RWPE2 (cell line): Measurements from ENCODE around the gene EML1.

Experiments
- ATAC-seq: fragments of 200-7000 bp; cut with Tn5 transposase; 3 replicates; pipeline ENCODE4 v1.9.1; 2021; ENCODE audit warnings: low read depth
- DNase-seq: peaks from one replicate; pipeline ENCODE4 v3.0.0-alpha.2; 2020; ENCODE audit warnings: low spot score
- H3K27ac ChIP-seq: fragments of 450-650 bp; 2 replicates; pipeline ENCODE4 v1.5.1; 2017; ENCODE audit warnings: mild to moderate bottlenecking; ENCODE audit not compliant: poor library complexity, severe bottlenecking
- H3K27me3 ChIP-seq: fragments of 250-450 bp; sonication (Bioruptor Pico); 2 replicates; pipeline ENCODE4 v1.5.1; 2021; ENCODE audit warnings: mild to moderate bottlenecking, moderate library complexity; ENCODE audit not compliant: insufficient read depth, poor library complexity, severe bottlenecking
- H3K36me3 ChIP-seq: fragments of 250-450 bp; sonication (Bioruptor Pico); 2 replicates; pipeline ENCODE4 v1.5.1; 2020; ENCODE audit warnings: low read depth, mild to moderate bottlenecking, moderate library complexity
- H3K4me1 ChIP-seq: fragments of 250-450 bp; sonication (Bioruptor Pico); 2 replicates; pipeline ENCODE4 v1.5.1; 2021; ENCODE audit warnings: mild to moderate bottlenecking, moderate library complexity; ENCODE audit not compliant: insufficient read depth, poor library complexity, severe bottlenecking
- H3K4me3 ChIP-seq: fragments of 250-450 bp; sonication (Bioruptor Pico); 2 replicates; pipeline ENCODE4 v1.5.1; 2021; ENCODE audit warnings: mild to moderate bottlenecking, moderate library complexity; ENCODE audit not compliant: severe bottlenecking
- H3K9me3 ChIP-seq: fragments of 250-450 bp; sonication (Bioruptor Pico); 2 replicates; pipeline ENCODE4 v1.5.1; 2021; ENCODE audit warnings: mild to moderate bottlenecking, moderate library complexity; ENCODE audit not compliant: severe bottlenecking
- TF ChIP-seq, protein P1 (sequence below): fragments of 450-650 bp; IDR thresholded peaks from one replicate; pipeline ENCODE4 v1.5.1; 2017; ENCODE audit warnings: mild to moderate bottlenecking, moderate library complexity; ENCODE audit not compliant: poor library complexity, severe bottlenecking

EML1 gene

DNA sequence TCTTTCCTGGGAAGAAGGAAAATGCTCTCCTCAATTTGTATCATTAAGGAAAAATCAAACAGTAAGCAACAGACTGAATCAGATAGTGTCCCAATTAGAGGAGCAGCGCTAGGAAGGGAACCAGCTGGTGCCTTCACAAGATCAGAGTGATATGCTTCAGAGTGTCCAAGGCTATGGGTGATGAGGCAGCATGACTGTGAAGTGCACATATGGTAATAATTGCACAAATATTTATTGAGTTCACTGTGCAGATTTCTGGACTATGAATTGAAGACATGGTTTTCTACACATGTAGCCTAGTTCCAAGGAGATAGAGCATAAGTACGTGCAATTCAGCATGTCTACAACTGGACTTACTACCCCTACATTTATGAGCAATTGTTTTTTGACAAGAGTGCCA lies 193.2 kb downstream of the EML1 start:
- Histone ChIP-seq H3K36me3 (0 out of 2 replicates have a peak, but pooled peaks cover 4% of the 10 kb centered on the region), H3K27me3 (no peaks in the 10 kb centered on the region), H3K4me3 (no peak overlapping the region), H3K9me3 (no peaks in the 10 kb centered on the region), H3K27ac (no peak overlapping the region), H3K4me1 (peaks cover 19% of the 10 kb centered on the region)
- DNase-seq (no peak), ATAC-seq (no peak)
- TF ChIP-seq, protein P1, sequence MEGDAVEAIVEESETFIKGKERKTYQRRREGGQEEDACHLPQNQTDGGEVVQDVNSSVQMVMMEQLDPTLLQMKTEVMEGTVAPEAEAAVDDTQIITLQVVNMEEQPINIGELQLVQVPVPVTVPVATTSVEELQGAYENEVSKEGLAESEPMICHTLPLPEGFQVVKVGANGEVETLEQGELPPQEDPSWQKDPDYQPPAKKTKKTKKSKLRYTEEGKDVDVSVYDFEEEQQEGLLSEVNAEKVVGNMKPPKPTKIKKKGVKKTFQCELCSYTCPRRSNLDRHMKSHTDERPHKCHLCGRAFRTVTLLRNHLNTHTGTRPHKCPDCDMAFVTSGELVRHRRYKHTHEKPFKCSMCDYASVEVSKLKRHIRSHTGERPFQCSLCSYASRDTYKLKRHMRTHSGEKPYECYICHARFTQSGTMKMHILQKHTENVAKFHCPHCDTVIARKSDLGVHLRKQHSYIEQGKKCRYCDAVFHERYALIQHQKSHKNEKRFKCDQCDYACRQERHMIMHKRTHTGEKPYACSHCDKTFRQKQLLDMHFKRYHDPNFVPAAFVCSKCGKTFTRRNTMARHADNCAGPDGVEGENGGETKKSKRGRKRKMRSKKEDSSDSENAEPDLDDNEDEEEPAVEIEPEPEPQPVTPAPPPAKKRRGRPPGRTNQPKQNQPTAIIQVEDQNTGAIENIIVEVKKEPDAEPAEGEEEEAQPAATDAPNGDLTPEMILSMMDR = no peak

DNA sequence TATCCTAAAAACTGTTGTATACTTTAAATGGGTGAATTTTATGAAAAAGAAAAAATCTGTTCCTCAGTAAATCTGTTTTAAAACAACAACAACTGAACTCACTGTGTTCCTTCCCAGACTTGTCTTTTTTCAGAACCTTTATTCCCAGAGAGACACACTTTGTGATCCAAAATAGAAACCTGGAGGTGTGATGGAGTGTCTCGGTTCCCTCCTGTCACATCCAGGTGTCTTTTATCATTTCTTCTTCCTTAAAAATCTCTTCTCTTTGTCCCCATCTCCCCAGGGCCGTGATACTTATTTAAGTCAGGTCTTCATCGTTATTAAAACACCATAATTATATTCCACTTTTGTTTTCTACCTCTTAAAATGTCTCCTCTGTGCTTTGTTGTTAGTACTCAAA lies 195.8 kb downstream of the EML1 start:
- Histone ChIP-seq H3K9me3 (no peaks in the 10 kb centered on the region), H3K36me3 (0 out of 2 replicates have a peak, but pooled peaks cover 4% of the 10 kb centered on the region), H3K4me1 (no peaks in the 10 kb centered on the region), H3K27me3 (no peaks in the 10 kb centered on the region), H3K4me3 (no peak overlapping the region), H3K27ac (no peak overlapping the region)
- ATAC-seq (no peak), DNase-seq (no peak)
- TF ChIP-seq, protein P1 = no peak

DNA sequence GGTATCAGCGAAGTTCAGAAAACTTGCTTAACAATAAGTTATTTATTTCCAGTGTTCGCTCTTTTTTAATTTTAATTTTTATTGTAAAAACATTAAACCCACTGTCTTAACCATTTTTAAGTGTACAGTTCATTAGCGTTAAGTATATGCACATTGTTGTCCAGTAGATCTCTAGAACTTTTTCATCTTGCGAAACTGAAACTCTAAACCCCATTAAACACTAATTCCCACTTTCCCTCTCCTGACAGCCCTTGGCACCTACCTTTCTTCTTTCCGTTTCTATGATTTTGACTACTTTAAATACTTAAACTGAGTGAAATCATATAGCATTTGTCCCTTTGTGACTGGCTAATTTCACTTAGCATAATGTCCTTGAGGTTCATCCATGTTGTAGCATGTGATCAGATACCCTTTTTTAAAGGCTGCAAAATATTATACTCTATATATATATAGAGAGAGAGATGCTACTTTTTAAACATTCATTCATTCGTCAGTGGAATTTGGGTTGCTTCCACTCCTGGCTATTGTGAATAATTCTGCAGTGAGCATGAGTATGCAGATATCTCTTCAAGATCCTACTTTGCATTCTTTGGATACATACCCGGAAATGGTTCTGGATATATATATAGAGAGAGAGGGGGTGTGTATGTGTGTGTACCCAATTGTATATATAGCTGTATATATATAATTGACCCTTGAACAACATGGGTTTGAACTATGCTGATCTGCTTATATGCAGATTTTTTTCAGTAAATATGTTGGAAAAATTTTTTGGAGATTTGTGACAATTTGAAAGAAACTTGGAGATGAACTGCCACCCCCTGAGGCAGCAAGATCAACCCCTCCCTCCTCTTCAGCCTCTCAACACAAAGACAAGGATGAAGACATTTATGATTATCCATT lies 197.3 kb downstream of the EML1 start:
- DNase-seq = no peak
- no peak overlapping the region for H3K4me3 ChIP-seq
- ATAC-seq = no peak
- no peaks in the 10 kb centered on the region for H3K9me3 ChIP-seq
- 0 out of 2 replicates have a peak, but pooled peaks cover 4% of the 10 kb centered on the region for H3K36me3 ChIP-seq
- peaks cover 2% of the 10 kb centered on the region for H3K4me1 ChIP-seq
- no peak overlapping the region for H3K27ac ChIP-seq
- H3K27me3 ChIP-seq = no peaks in the 10 kb centered on the region
- TF ChIP-seq, protein P1 = no peak

DNA sequence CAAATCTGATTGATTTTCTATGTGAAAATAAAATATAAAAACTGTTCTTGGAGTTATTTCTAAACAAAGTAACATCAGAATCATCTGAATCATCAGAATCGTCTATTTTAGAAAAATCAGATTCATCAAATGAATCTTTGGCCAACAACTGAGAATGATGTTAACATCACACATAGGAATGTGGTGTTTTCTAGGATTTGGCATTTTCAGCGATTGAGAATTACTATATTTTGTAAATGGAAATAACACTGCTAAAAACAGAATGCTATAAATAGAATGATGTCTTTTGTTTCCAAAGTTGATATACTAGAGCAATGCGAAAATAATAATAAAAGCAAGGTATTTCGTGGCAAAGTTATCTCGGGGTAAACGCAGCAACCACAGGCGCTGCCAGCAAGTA lies 198.1 kb downstream of the EML1 start:
- TF ChIP-seq, protein P1 = no peak
- Histone ChIP-seq H3K9me3 (no peaks in the 10 kb centered on the region), H3K4me1 (peaks cover 10% of the 10 kb centered on the region), H3K36me3 (0 out of 2 replicates have a peak, but pooled peaks cover 4% of the 10 kb centered on the region), H3K27ac (no peak overlapping the region), H3K27me3 (no peaks in the 10 kb centered on the region), H3K4me3 (no peak overlapping the region)
- DNase-seq (no peak), ATAC-seq (no peak)
